ENCODE measurements around the gene BEND3.

DNA sequence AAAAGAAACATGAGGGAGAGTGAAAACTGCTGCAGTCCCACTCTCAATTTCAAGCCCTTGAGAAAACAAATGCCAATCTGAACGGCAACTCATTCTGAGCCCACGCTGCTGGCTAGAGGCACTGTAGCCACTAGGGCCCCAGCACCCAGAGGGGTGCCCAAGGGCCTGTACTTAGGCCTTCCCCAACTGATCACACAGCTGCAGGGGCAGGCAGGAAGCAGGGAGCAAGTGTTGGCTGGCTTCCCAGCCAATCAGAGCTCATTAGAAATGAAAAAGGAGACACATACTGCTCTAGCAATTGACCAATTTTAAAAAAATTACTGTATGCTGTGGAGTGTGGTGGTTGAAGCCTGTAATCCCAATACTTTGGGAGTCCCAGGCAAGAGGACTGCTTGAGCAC lies 3.7 kb upstream of the BEND3 start:
- no peak for TF ChIP-seq EZH2 (IDR thresholded peaks at IDR 0.05; ENCODE audit: borderline replicate concordance, low read length)
- TF ChIP-seq, protein P1, sequence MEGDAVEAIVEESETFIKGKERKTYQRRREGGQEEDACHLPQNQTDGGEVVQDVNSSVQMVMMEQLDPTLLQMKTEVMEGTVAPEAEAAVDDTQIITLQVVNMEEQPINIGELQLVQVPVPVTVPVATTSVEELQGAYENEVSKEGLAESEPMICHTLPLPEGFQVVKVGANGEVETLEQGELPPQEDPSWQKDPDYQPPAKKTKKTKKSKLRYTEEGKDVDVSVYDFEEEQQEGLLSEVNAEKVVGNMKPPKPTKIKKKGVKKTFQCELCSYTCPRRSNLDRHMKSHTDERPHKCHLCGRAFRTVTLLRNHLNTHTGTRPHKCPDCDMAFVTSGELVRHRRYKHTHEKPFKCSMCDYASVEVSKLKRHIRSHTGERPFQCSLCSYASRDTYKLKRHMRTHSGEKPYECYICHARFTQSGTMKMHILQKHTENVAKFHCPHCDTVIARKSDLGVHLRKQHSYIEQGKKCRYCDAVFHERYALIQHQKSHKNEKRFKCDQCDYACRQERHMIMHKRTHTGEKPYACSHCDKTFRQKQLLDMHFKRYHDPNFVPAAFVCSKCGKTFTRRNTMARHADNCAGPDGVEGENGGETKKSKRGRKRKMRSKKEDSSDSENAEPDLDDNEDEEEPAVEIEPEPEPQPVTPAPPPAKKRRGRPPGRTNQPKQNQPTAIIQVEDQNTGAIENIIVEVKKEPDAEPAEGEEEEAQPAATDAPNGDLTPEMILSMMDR (conservative IDR thresholded peaks at IDR 0.05 in 1 of 2, IDR thresholded peaks at IDR 0.05 in 1 of 2; ENCODE audit: extremely low read depth in 1 of 2, insufficient read depth in 1 of 2, low read depth in 1 of 2, low read length in 2 of 2), result no peak

Data from mammary epithelial cell (primary cell).